Measurements from ENCODE around the gene EIF1B.

DNA sequence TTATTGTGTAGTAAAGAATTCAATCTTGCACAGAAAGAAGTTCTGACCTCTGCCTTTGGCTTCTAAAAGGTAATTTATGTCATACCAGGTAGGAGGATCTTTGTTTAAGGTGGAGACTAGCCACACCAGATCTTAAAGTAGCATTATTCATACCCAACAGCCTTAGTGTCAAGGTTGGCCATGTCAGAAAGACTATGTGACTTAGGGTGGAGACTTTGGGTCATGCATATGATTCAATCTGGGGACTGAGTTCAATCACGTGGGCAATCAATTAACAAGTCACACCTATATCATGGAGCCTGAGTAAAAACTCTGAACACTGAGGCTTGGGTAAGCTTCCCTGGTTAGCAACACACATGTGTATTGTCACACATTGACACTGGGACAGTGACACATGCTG is 48.9 kb downstream of the EIF1B start:
- TF ChIP-seq CTCF (IDR thresholded peaks at IDR 0.05; ENCODE audit: low read depth, low read length) (no peak), EZH2phosphoT487 (IDR thresholded peaks at IDR 0.05; ENCODE audit: low read depth) (no peak)
